PC-9 (cell line): Measurements from ENCODE around the gene PLAC1. TPM values are rescaled to one million over a fixed set of nuclear protein-coding genes. Genes with fewer than 3 reads are reported as not detected.

ENCODE experiments used
- BruUV-seq: library from RNA; stranded (reverse); fragments of 400-500 nt; replicated peaks from 2 replicates; lab custom pipeline; 2021; lab: Mats Ljungman, UMichigan
- CTCF ChIA-PET: fragments of 300-600 bp; sonication (Branson Sonifier 250); formaldehyde crosslinking; loops from one replicate; lab custom pipeline; 2022; ENCODE audit warnings: antibody characterized with exemption; lab: Charles Lee
- POLR2A ChIA-PET: fragments of 300-600 bp; sonication (Branson Sonifier 250); formaldehyde crosslinking; loops from one replicate; lab custom pipeline; 2022; ENCODE audit warnings: antibody characterized with exemption; ENCODE audit not compliant: unreplicated experiment; lab: Charles Lee
- DNase-seq, 2 experiments: peaks; one replicate each; pipeline versions ENCODE4 v3.0.0 to v3.0.0-alpha.2; 2015 to 2022; ENCODE audit warnings: mixed read lengths in 1 of 2
- H2AFZ ChIP-seq: fragments of 200-600 bp; sonication (generic); 2 replicates; pipeline ENCODE4 v1.8.1; 2017; ENCODE audit warnings: antibody characterized with exemption
- H3F3A ChIP-seq: fragments of 200-600 bp; sonication (generic); 2 replicates; pipeline ENCODE4 v1.8.1; 2017; ENCODE audit warnings: antibody characterized with exemption, mild to moderate bottlenecking, low read depth; ENCODE audit not compliant: insufficient read depth
- H3K27ac ChIP-seq: fragments of 200-600 bp; sonication (generic); 2 replicates; pipeline ENCODE4 v1.6.1; 2016; ENCODE audit warnings: mixed run types
- H3K27me3 ChIP-seq: fragments of 200-600 bp; sonication (generic); 2 replicates; pipeline ENCODE4 v1.6.1; 2016; ENCODE audit warnings: low read depth, mixed run types; ENCODE audit not compliant: insufficient read depth
- H3K36me3 ChIP-seq: fragments of 200-600 bp; sonication (generic); 2 replicates; pipeline ENCODE4 v1.6.1; 2016; ENCODE audit warnings: low read depth, mixed run types
- H3K4me1 ChIP-seq: fragments of 200-600 bp; sonication (generic); replicated peaks from 2 replicates; pipeline ENCODE4 v1.6.1; 2016; ENCODE audit warnings: mixed run types; ENCODE audit not compliant: insufficient read depth
- H3K4me2 ChIP-seq: fragments of 200-600 bp; sonication (generic); 2 replicates; pipeline ENCODE4 v1.6.1; 2017; ENCODE audit warnings: mixed run types
- H3K4me3 ChIP-seq: fragments of 200-600 bp; sonication (generic); 2 replicates; pipeline ENCODE4 v1.6.1; 2016; ENCODE audit warnings: mixed run types
- H3K79me2 ChIP-seq: fragments of 200-600 bp; sonication (generic); 2 replicates; pipeline ENCODE4 v1.6.1; 2017; ENCODE audit warnings: low read depth, mixed run types
- H3K9me2 ChIP-seq: fragments of 200-600 bp; sonication (generic); 2 replicates; pipeline ENCODE4 v1.8.1; 2017; ENCODE audit warnings: mild to moderate bottlenecking; ENCODE audit not compliant: insufficient read depth
- H3K9me3 ChIP-seq: fragments of 200-600 bp; sonication (generic); 2 replicates; pipeline ENCODE4 v1.8.1; 2016; ENCODE audit warnings: low read depth; ENCODE audit not compliant: insufficient read depth
- H4K20me1 ChIP-seq: fragments of 200-600 bp; sonication (generic); 2 replicates; pipeline ENCODE4 v1.8.1; 2017; ENCODE audit not compliant: insufficient read depth
- CTCF ChIP-seq: fragments of 200-600 bp; sonication (generic); conservative IDR thresholded peaks from 2 replicates; pipeline ENCODE4 v1.6.1; 2017; ENCODE audit warnings: mixed run types, antibody characterized with exemption, mild to moderate bottlenecking, moderate library complexity
- EZH2 ChIP-seq: fragments of 200-600 bp; sonication (generic); IDR thresholded peaks from 2 replicates; pipeline ENCODE4 v1.8.0; 2017; ENCODE audit warnings: antibody characterized with exemption, low read depth
- intact Hi-C: fragments of 100-400 bp; cut with micrococcal nuclease; formaldehyde crosslinking; loops from one replicate; pipeline ENCODE4 v1.10.0; 2022; ENCODE audit not compliant: unreplicated experiment
- total RNA-seq: library from RNA; stranded (reverse); gene quantifications from 2 replicates; pipeline ENCODE4 v1.2.3, GENCODE V29; 2021

PLAC1 gene
- total RNA-seq, 1 experiment from 2014 or later = 2.1 TPM

- no peaks in the 10 kb centered on the region for H3K27me3 ChIP-seq
- no TSS peak for BruUV-seq
- no peaks in the 10 kb centered on the region for H3K36me3 ChIP-seq
- H3K79me2 ChIP-seq = no peaks in the 10 kb centered on the region
- POLR2A ChIA-PET = no interaction called here
- H3K9me2 ChIP-seq = no peaks in the 10 kb centered on the region
- no peaks in the 10 kb centered on the region for H4K20me1 ChIP-seq
- no peak overlapping the region for H3K4me2 ChIP-seq
- H3K4me1 ChIP-seq = peaks cover 47% of the 10 kb centered on the region
- intact Hi-C loops = no loop called here
- CTCF ChIA-PET = no interaction called here
- no peak overlapping the region for H2AFZ ChIP-seq
- H3F3A ChIP-seq = peaks cover 25% of the 10 kb centered on the region
- no peak overlapping the region for H3K27ac ChIP-seq
- no peak for DNase-seq
- no peaks in the 10 kb centered on the region for H3K9me3 ChIP-seq
- no peak for TF ChIP-seq EZH2
- no peak overlapping the region for H3K4me3 ChIP-seq
Measured at GRCh38 chrX:134673123-134673522, 14.9 kb upstream of the PLAC1 start.

- Histone ChIP-seq H3K4me1 (peaks cover 46% of the 10 kb centered on the region), H3K4me3 (no peak overlapping the region), H3K27me3 (no peaks in the 10 kb centered on the region), H3K9me3 (no peaks in the 10 kb centered on the region), H3K4me2 (no peak overlapping the region), H3K36me3 (no peaks in the 10 kb centered on the region), H3F3A (peaks cover 25% of the 10 kb centered on the region), H3K79me2 (no peaks in the 10 kb centered on the region), H3K27ac (no peak overlapping the region), H4K20me1 (no peaks in the 10 kb centered on the region), H2AFZ (no peak overlapping the region), H3K9me2 (no peaks in the 10 kb centered on the region)
- BruUV-seq = no TSS peak
- no peak for TF ChIP-seq CTCF
- TF ChIP-seq EZH2 = no peak
- intact Hi-C loops = no loop called here
- ChIA-PET POLR2A (no interaction called here), CTCF (interaction anchor here (0.6 kb wide), 1 partner anchor 11 kb away, joined by 3 read pairs; no protein-coding TSS in a partner anchor)
- no peak for DNase-seq
Measured at GRCh38 chrX:134672101-134672500, 13.8 kb upstream of the PLAC1 start.

- no peaks in the 10 kb centered on the region for H3K9me2 ChIP-seq
- H3K27me3 ChIP-seq = no peaks in the 10 kb centered on the region
- H2AFZ ChIP-seq = no peak overlapping the region
- H3K36me3 ChIP-seq = no peaks in the 10 kb centered on the region
- H3K27ac ChIP-seq = peak overlapping the region; percentile 85
- intact Hi-C loops = loop anchor here (2.0 kb wide), 1 partner anchor 18 kb away; no protein-coding TSS in a partner anchor
- H3K4me3 ChIP-seq = no peak overlapping the region
- ChIA-PET CTCF (no interaction called here), POLR2A (no interaction called here)
- peak overlapping the region; percentile 63; the same call in 1 of the 2 replicates for H3K4me2 ChIP-seq
- peaks cover 38% of the 10 kb centered on the region for H3K4me1 ChIP-seq
- no TSS peak for BruUV-seq
- peaks cover 25% of the 10 kb centered on the region for H3F3A ChIP-seq
- H3K79me2 ChIP-seq = no peaks in the 10 kb centered on the region
- TF ChIP-seq EZH2 (no peak), CTCF (no peak)
- no peak for DNase-seq
- H3K9me3 ChIP-seq = no peaks in the 10 kb centered on the region
- no peaks in the 10 kb centered on the region for H4K20me1 ChIP-seq
Measured at GRCh38 chrX:134671294-134671693, 13.0 kb upstream of the PLAC1 start.
